ENCODE data around the gene ZNF385B.

GRCh38 chr2:179788104-179788503, 73.3 kb downstream of the ZNF385B start:
- TF ChIP-seq RAD21 (IDR thresholded peaks at IDR 0.05; ENCODE audit: insufficient read depth, low read depth, low read length) (no peak), SIN3A (IDR thresholded peaks at IDR 0.05; ENCODE audit: low read depth, low read length) (no peak), POU2F2 (IDR thresholded peaks at IDR 0.05; ENCODE audit: borderline replicate concordance, low read depth, low read length) (no peak)
